Heart left ventricle (tissue), 16 donors: ENCODE results near the gene IFRD2. TPM values are rescaled to one million over a fixed set of nuclear protein-coding genes. Genes with fewer than 3 reads are reported as not detected.

Experiments used
- ATAC-seq, 4 donors: fragments of 200-7000 bp; cut with Tn5 transposase; one replicate each; pipeline ENCODE4 v1.9.1; 2020 to 2022; ENCODE audit warnings: moderate library complexity in 4 of 4, mild to moderate bottlenecking in 3 of 4, moderate number of reproducible peaks in 1 of 4
- DNase-seq, 5 donors: peaks; one replicate each; pipeline ENCODE4 v3.0.0-alpha.2; 2020
- H3K27ac ChIP-seq, 12 donors: fragments of 200-600 bp; sonication (generic) in 4 of 12; one replicate each; pipeline versions ENCODE4 v1.5.0 to v1.8.0; 2016 to 2022; ENCODE audit warnings: mild to moderate bottlenecking in 2 of 12
- H3K27me3 ChIP-seq, 9 donors: fragments of 200-600 bp; sonication (generic) in 2 of 9; one replicate each; pipeline versions ENCODE4 v1.5.1 to v1.8.0; 2016 to 2022; ENCODE audit warnings: mild to moderate bottlenecking in 3 of 9
- H3K36me3 ChIP-seq, 9 donors: fragments of 200-600 bp; sonication (generic) in 2 of 9; one replicate each; pipeline versions ENCODE4 v1.5.0 to v1.8.0; 2018 to 2022; ENCODE audit warnings: mild to moderate bottlenecking in 2 of 9
- H3K4me1 ChIP-seq, 12 donors: fragments of 200-600 bp; sonication (generic) in 4 of 12; one replicate each; pipeline versions ENCODE4 v1.5.0 to v1.8.0; 2016 to 2022; ENCODE audit warnings: mild to moderate bottlenecking in 3 of 12
- H3K4me3 ChIP-seq, 12 donors: fragments of 200-600 bp; sonication (generic) in 4 of 12; one replicate each; pipeline versions ENCODE4 v1.5.0 to v1.8.0; 2017 to 2022; ENCODE audit warnings: mild to moderate bottlenecking in 9 of 12, moderate library complexity in 4 of 12
- H3K9me3 ChIP-seq, 12 donors: fragments of 200-600 bp; sonication (generic) in 4 of 12; one replicate each; pipeline versions ENCODE4 v1.5.0 to v1.8.0; 2016 to 2022; ENCODE audit warnings: mild to moderate bottlenecking in 1 of 12
- POLR2A ChIP-seq, 2 donors: fragments of 450-650 bp; IDR thresholded peaks; one replicate each; pipeline ENCODE4 v1.6.1; 2017; ENCODE audit warnings: antibody characterized with exemption in 2 of 2, mild to moderate bottlenecking in 2 of 2, moderate library complexity in 2 of 2
- WGBS, 4 donors: extraction: QIAGEN DNeasy Blood & Tissue Kit in 2 of 4; methylation state at CpG; one replicate each; pipeline versions ENCODE4 v1.1.5 to v1.1.7; 2013 to 2018; 5-methylcytosine and 5-hydroxymethylcytosine counted together
- intact Hi-C, 10 donors: fragments of 100-400 bp; cut with DNase I; formaldehyde crosslinking; loops; one replicate each; pipeline versions ENCODE4 v1.11.1 to v1.14.2; 2022
- polyA plus RNA-seq, 2 donors: library from polyadenylated mRNA; stranded (reverse); fragments of 200-250 nt; gene quantifications; one replicate each; pipeline ENCODE4 v1.2.3, GENCODE V29; 2013
- total RNA-seq, 9 donors: library from RNA; depleted of rRNA in 2 of 9; stranded (reverse); fragments of >200 nt in 2 of 9; fragmentation: NEBNext Ultra II Directional in 3 of 9; extraction: Animal tissue kit (Norgen Biotek cat#: 25700) in 3 of 9; gene quantifications; one replicate each; pipeline versions ENCODE4 v1.1.0 to v1.2.4, GENCODE V29; 2016 to 2023
- TF ChIP-seq, protein P1 (sequence below), 12 donors: fragments of 200-600 bp; sonication (generic) in 4 of 12; IDR thresholded peaks; one replicate each; pipeline versions ENCODE4 v1.5.0 to v1.8.0; 2018 to 2022; ENCODE audit warnings: antibody characterized with exemption in 12 of 12, mild to moderate bottlenecking in 5 of 12
- donor health status: ischemic (EF 13 %, LVEDD 7.1; RV severe dilation, severe dysfunction).
- donor health status: healthy with polysubstance abuse.
- donor health status: DM: no; HTN: yes; CAD: no.
- donor health status: DM: no; HTN: no; CAD: no.
- donor health status: ischemic (EF 25% LVEDD 6.9; RV normal size, moderate dysfunction).
- donor health status: ischemic (EF 25% LVEDD 5.7; RV mildly dilated, moderate dysfunction).
- donor health status: healthy.
- donor health status: DM: yes; HTN: yes; CAD: no.
- donor health status: ischemic (EF 35%, LVEDD 5.7; RV mildly dilated, moderate dysfunction).
- donor health status: nonischemic (EF 11% LVEDD 7.7; RV severe dilation, severe dysfunction).
- donor health status: DM: yes; HTN: yes; CAD: no.
- donor health status: PGD.
- donor health status: ischemic (EF 29% LVEDD 5.4; RV normal size, mild dysfunction).
- donor health status: nonischemic (EF 23%, LVEDD 6.1; RV moderate dilation, normal function).

The IFRD2 gene
- total and polyA plus RNA-seq, 11 donors = 47.5 to 106 (median 64.5) TPM

DNA sequence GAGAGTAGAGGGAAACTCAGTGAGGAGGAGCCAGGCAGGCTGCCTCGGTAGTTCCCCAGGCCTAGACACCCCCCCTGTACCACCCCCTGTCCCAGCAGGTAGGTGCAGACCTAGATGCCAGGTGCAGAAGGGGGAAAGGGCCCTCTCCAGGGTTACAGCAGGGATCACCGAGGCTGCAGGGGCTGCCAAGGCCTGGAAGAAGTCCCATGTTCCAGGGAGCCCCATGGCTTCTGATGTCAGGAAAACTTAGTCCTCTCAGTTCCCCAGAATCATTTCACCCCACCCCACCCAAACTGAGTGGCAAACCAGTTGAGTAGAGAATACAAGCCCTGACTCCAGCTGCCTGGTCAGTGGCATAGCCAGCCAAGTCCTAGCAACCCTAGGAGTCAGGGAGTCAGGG, 30.7 kb downstream of the IFRD2 start:
- peak overlapping the region in 4 of 12 donors; percentile 73 to 77 (median 76) for H3K4me3 ChIP-seq

GRCh38 chr3:50260942-50261441, 31.2 kb downstream of the IFRD2 start:
- no peak for ATAC-seq
- Histone ChIP-seq H3K27ac (peak overlapping the region; percentile 88 to 100 (median 100)), H3K9me3 (peaks cover 0 to 6% (median 0%) of the 10 kb centered on the region in 12 donors), H3K36me3 (peaks cover 0 to 38% (median 30%) of the 10 kb centered on the region in 9 donors), H3K4me1 (peaks cover 0 to 65% (median 46%) of the 10 kb centered on the region in 12 donors), H3K4me3 (peak overlapping the region in 11 of 12 donors; percentile 56 to 79 (median 73)), H3K27me3 (no peaks in the 10 kb centered on the region)
- no peak for TF ChIP-seq POLR2A (IDR thresholded peaks at IDR 0.05)
- TF ChIP-seq, protein P1, sequence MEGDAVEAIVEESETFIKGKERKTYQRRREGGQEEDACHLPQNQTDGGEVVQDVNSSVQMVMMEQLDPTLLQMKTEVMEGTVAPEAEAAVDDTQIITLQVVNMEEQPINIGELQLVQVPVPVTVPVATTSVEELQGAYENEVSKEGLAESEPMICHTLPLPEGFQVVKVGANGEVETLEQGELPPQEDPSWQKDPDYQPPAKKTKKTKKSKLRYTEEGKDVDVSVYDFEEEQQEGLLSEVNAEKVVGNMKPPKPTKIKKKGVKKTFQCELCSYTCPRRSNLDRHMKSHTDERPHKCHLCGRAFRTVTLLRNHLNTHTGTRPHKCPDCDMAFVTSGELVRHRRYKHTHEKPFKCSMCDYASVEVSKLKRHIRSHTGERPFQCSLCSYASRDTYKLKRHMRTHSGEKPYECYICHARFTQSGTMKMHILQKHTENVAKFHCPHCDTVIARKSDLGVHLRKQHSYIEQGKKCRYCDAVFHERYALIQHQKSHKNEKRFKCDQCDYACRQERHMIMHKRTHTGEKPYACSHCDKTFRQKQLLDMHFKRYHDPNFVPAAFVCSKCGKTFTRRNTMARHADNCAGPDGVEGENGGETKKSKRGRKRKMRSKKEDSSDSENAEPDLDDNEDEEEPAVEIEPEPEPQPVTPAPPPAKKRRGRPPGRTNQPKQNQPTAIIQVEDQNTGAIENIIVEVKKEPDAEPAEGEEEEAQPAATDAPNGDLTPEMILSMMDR (IDR thresholded peaks at IDR 0.05) = no peak
- intact Hi-C loops = loop anchor here in 2 of 10 donors (1.0 to 5.0 kb wide), 2 partner anchors 12 to 61 kb away; partner anchors contain the start of gene HYAL2 (in 1 of the 2)
- DNase-seq = peak in 2 of 5 donors; percentile 14 to 37
- 44 to 59% (median 54%) methylated on average over 4 to 5 of the region's 5 CpGs for WGBS, 4 donors

More for the DNA sequence above, 30.7 kb downstream of the IFRD2 start:
- Histone ChIP-seq H3K36me3 (peaks cover 0 to 33% (median 25%) of the 10 kb centered on the region in 9 donors), H3K4me1 (peaks cover 0 to 66% (median 47%) of the 10 kb centered on the region in 12 donors), H3K27me3 (no peaks in the 10 kb centered on the region), H3K9me3 (peaks cover 0 to 6% (median 0%) of the 10 kb centered on the region in 12 donors), H3K27ac (peak overlapping the region; percentile 88 to 100 (median 100))
- intact Hi-C loops = loop anchor here in 1 of 10 donors (5.0 kb wide), 1 partner anchor 61 kb away; the partner anchor contains the start of gene HYAL2
- DNase-seq (peak in 2 of 5 donors; percentile 7 to 23), ATAC-seq (no peak)
- 39 to 57% (median 48%) methylated on average over 2 of the region's 2 CpGs for WGBS, 4 donors
- TF ChIP-seq POLR2A (IDR thresholded peaks at IDR 0.05) = no peak
- TF ChIP-seq, protein P1 (IDR thresholded peaks at IDR 0.05) = no peak

DNA sequence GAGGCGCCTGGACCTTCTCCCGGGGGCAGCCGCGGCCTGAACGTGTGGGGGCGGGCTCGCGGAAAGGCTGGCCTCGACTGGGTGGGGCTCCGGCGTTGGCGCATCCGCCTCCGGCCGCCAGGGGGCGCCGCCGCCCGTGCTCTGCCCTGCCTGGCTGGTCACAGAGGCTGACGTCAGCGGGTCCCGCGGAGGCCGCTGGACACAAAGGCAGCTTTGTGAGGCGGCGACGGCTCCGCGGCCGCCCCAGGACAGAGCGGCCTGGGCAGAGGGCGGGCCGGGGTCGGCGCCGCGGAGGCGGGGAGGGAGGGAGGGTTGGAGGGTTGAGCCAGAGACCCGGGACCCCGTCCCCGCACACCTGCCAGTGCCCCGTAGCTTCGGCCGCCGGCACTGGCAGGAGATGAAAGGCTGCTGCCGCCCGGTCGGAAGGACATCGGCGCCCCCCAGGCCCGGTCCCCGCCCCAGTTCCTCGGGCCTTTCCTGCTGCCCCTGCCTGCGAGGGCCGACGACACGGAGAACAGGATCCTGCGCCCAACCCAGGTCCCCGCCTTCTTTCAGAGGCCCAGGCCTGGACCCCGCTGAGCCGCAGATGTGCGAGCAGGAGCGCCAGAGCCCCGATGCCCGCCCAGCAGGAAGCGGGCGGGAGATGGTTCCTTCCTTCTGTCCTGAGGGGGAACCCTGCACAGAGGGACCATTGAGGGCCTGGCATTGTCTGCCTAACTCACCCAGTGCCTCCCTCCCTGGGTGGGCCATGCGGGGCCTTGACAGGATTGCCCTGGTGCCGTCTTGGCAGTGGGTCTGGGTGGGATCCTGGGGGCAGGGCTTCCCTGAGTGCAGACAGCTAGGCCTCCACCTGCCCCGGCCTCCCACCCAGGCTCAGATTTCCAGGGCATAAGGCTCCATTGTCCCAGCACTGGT, 31.9 kb downstream of the IFRD2 start:
- 0 to 1% (median 0%) methylated on average over 4 to 70 of the region's 70 CpGs for WGBS, 4 donors
- TF ChIP-seq, protein P1 (IDR thresholded peaks at IDR 0.05) = peak; percentile 95 to 99 (median 98)
- peak in 1 of 2 donors; percentile 71 for TF ChIP-seq POLR2A (IDR thresholded peaks at IDR 0.05)
- peaks cover 0 to 6% (median 0%) of the 10 kb centered on the region in 12 donors for H3K9me3 ChIP-seq
- H3K36me3 ChIP-seq = peaks cover 0 to 45% (median 37%) of the 10 kb centered on the region in 9 donors
- H3K4me3 ChIP-seq = peak overlapping the region; percentile 50 to 79 (median 72)
- intact Hi-C loops = loop anchor here in 2 of 10 donors (1.0 to 5.0 kb wide), 2 partner anchors 13 to 62 kb away; partner anchors contain the start of gene HYAL2 (in 1 of the 2)
- ATAC-seq (peak; percentile 56 to 89 (median 80)), DNase-seq (peak; percentile 95 to 97 (median 96))
- peak overlapping the region; percentile 88 to 100 (median 100) for H3K27ac ChIP-seq
- H3K4me1 ChIP-seq = peaks cover 0 to 65% (median 47%) of the 10 kb centered on the region in 12 donors
- H3K27me3 ChIP-seq = no peaks in the 10 kb centered on the region
